ENCODE measurements around the gene GPR137B.

Gene GPR137B

DNA sequence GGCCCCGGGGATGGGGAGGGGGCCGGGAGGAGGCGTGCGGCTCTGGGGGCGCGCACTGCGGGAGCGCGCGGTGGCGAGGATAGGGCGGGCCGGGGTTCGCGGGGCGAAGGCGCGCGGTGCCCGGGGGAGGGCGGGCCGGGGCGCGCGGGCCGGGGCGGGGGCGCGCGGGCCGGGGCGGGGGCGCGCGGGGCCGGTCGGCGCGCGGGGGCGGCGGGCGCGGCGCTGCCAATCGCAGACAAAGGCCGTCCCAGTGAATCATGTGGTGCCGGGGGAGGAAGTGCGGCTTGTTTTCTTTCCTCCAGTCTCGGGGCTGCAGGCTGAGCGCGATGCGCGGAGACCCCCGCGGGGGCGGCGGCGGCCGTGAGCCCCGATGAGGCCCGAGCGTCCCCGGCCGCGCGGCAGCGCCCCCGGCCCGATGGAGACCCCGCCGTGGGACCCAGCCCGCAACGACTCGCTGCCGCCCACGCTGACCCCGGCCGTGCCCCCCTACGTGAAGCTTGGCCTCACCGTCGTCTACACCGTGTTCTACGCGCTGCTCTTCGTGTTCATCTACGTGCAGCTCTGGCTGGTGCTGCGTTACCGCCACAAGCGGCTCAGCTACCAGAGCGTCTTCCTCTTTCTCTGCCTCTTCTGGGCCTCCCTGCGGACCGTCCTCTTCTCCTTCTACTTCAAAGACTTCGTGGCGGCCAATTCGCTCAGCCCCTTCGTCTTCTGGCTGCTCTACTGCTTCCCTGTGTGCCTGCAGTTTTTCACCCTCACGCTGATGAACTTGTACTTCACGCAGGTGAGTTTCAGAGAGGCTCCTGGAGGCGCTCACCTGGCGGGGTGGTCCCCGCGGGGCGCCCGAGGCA lies at the start of gene GPR137B:
Gene GPR137B, plus strand, starts transcription at position 287 of the 851 bp plus-strand sequence. Its CDS starts 84 bp downstream, at position 371.
- peak; percentile 51 for DNase-seq (ENCODE audit: low spot score)

- no peak for DNase-seq (ENCODE audit: low spot score)
Observed at GRCh38 chr1:236092899-236093298, 49.4 kb upstream of the GPR137B start.

- DNase-seq (ENCODE audit: low spot score): no peak
Observed at GRCh38 chr1:236095705-236096520, 46.4 kb upstream of the GPR137B start.

GRCh38 chr1:236096660-236097482 lies 45.5 kb upstream of the GPR137B start:
- peak; percentile 82 for DNase-seq (ENCODE audit: low spot score)

- no peak for DNase-seq (ENCODE audit: low spot score)
Observed at GRCh38 chr1:236098267-236098666, 44.1 kb upstream of the GPR137B start.

GRCh38 chr1:236099355-236099974 lies 42.9 kb upstream of the GPR137B start:
- DNase-seq (ENCODE audit: low spot score): no peak

GRCh38 chr1:236100799-236101198 lies 41.5 kb upstream of the GPR137B start:
- no peak for DNase-seq (ENCODE audit: low spot score)

DNA sequence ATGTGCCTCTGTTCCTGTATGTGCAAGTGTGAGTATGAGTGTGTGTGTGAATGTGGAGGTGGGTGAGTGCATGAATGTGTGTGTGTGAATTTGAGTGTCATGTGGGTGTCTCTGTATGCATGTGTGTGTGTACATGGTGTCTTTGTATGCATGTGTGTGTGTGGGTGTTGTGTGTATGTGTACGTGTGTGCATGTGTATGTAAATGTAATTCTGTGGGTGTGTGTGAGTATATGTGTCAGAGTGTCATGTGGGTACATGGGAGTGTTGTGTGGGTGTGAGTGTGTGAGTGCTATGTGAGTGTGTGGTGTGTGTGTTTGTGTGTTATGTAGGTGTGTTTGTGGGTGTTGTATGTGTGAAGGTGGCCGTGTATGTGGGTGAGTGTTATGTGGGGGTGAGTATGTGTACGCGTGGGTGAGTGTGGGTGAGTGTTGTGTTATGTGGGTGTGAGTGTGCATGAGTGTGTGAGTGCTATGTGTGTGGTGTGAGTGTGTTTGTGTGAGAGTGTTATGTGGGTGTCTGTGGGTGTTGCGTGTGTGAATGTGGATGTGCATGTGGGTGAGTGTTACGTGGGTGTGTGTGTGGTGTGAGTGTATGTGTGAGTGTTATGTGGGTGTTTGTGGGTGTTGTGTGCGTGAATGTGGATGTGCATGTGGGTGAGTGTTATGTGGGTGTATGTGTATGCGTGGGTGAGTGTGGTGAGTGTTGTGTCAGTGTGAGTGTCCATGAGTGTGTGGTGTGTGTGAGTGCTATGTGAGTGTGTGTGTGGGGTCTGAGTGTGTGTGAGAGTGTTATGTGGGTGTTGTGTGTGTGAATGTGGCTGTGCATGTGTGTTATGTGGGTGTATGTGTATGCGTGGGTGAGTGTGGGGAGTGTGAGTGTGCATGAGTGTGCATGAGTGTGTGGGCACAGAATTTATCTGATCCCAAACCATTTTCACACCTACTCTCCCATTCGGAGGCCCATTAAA lies 40.8 kb upstream of the GPR137B start:
- no peak for DNase-seq (ENCODE audit: low spot score)

DNA sequence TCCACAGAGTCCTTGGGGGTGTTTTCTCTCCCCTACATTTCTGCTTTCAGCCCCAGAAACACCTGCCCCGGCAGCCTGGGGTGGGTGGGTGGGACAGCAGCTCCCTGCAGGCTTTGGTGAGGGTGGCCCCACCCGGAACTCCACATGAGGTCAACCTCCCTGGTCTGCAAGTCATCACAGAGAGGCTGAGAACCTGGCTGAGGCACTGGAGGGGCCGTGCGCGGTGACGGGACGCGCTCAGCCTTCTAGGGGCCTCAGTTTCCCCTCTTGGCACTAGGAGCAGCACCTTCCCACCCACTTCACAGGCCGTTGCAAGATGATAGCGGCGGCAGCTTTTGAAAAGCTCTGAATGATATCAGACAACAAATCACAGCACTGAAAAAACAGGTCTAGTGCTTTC lies 39.7 kb upstream of the GPR137B start:
- DNase-seq (ENCODE audit: low spot score): no peak

DNA sequence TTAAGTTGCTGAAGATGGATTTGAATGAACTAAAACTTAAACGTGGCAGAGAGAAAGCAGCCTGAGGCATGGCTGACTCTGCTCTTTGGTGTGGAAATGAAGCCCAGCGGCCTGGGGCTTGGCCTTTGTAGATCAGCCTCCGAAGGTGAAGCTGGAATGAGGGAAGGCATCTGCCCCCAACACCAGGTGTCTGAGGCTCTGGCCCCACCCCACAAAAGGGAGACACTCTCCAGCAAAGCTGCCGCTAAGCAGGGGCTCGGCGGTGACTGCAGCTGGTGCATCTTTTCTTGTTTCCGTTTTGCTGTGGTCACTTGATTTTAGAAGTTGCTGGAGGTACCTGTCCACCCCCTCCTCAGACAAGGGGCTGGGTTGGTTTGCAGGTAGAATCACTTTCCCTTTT lies 39.3 kb upstream of the GPR137B start:
- no peak for DNase-seq (ENCODE audit: low spot score)

- peak; percentile 69 for DNase-seq (ENCODE audit: low spot score)
Observed at GRCh38 chr1:236103646-236104218, 38.6 kb upstream of the GPR137B start.

DNA sequence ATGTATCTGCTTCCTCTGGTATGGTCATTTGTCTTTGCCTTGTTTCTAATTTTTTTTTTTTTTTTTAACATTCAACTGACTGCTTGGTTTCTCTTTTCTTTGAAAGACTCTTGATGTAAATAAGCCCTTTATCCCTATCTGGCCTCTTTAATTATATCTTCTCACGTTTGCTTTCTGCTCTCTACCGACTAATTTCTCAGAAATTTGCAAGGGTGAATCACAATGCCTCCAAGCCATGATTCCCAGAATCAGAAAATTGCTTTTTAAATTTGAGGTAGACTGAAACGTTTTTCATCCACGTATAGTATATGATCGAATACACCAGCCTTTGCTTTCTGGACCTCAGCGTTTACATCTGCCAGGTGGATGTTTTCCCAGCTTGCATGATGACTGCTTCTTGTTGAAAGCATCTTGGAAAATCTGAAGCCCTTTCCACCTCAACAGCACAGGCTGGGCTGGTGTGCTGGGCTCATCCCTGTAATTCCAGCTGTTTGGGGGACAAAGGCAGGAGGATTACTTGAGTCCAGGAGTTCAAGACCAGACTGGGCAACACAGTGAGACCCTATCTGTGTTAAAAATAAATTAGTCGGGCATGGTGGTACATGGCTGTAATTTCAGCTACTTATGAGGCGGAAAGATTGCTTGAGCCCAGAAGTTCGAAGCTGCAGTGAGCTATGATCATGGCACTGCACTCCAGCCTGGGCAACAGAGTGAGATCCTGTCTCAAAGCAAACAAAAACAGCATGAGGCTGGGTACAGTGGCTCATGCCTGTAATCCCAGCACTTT lies 35.0 kb upstream of the GPR137B start:
- DNase-seq (ENCODE audit: low spot score): no peak

GRCh38 chr1:236108027-236108648 lies 34.2 kb upstream of the GPR137B start:
- DNase-seq (ENCODE audit: low spot score): no peak

- no peak for DNase-seq (ENCODE audit: low spot score)
Observed at GRCh38 chr1:236110137-236110536, 32.2 kb upstream of the GPR137B start.

- DNase-seq (ENCODE audit: low spot score): no peak
Observed at GRCh38 chr1:236111527-236112331, 30.6 kb upstream of the GPR137B start.

DNA sequence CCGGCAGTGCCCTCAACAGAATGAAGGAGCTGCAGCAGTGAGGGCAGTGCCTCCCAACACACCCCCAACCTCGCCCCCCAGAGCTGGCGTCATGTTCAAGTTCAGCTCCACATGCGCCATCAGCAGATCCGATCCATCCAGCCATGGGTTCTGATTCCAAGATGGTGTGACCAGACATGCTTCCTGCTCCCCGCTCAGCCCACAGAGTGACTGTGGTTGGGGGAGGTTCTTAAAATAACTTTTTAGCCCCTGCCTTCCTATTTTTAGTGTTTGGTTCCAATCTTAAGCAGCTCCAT lies 30.1 kb upstream of the GPR137B start:
- no peak for DNase-seq (ENCODE audit: low spot score)

DNA sequence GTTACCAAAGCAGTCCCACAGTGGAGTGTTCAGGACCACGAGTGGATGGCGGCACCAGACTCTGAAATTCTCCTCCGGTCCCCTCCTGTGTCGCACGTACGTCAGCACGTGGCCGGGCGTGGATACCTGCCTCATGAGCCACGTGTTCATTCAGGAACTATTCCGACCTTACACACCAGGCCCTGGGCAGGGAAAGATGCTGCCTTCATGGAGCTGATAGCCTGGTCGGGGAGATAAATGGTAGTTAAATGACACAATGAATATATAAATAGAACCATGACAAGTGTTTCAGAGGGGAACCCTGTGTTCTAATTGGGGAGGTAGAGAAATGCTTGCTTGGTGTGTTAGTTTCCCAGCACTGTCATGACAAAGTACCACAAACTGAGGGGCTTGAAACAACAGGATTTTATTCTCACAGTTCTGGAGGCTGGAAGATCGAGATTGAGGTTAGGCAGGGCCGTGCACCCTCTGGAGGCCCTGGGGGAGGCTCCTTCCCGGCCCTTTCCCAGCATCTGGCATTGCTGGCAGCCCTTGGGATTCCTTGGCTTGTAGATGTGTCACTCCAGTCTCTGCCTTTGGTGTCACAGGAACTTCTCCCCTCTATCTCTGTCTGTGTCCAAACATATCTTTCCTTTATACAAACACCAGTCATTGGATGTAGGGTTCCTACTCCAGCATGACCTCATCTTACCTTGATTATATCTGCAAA lies 28.9 kb upstream of the GPR137B start:
- DNase-seq (ENCODE audit: low spot score): no peak

Measured in CD4-positive, alpha-beta T cell treated with Interleukin-15 for 4 hours (primary cell).